ENCODE data around the gene PNISR.

The PNISR gene

DNA sequence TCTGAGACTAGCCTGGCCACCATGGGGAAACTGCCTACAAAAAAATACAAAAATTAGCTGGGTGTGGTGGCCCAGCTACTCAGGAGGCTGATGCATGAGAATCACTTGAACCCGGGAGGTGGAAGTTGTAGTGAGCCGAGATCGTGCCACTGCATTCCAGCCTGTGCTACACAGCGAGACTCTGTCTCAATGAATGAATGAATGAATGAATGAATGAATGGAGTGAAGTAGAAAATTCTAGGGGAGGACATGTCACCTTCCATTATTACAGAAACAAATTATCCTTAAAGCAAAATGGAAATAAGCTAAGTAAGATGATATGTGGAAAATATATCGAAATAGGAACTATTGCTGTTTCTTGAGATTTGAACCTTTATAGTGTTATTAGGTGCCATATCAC lies 2.9 kb upstream of the PNISR start:
- peaks cover 31% of the 10 kb centered on the region for H3K4me1 ChIP-seq (ENCODE audit: insufficient read depth, low read length)
- H3K9me3 ChIP-seq (ENCODE audit: low read length), result no peaks in the 10 kb centered on the region
- no peaks in the 10 kb centered on the region for H3K27me3 ChIP-seq (ENCODE audit: control insufficient read depth in 1 of 2, insufficient read depth in 2 of 2, low read length in 2 of 2)
- peaks cover 6% of the 10 kb centered on the region for H3K36me3 ChIP-seq (ENCODE audit: insufficient read depth, low read length)
- no peak overlapping the region for H3K27ac ChIP-seq (ENCODE audit: low read depth, low read length)
- no peak overlapping the region for H3K4me3 ChIP-seq (ENCODE audit: low read depth in 1 of 2, low read length in 2 of 2)
- no peak overlapping the region for H3K9ac ChIP-seq (ENCODE audit: low read length)

DNA sequence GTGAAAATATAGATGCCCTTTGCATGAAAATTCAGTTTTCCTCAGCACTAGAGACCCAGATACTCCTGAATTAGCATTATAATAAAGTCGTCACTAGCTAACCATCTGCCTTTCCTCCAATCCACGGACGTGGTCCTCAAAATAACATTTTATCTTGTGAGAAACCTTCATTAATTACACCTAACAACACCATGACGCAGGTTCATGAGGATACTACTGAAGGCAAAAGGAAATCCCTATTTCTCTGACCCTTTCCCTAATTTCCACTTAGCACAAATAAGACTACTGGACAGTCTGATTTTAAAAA lies 1.3 kb upstream of the PNISR start:
- Histone ChIP-seq H3K27me3 (ENCODE audit: control insufficient read depth in 1 of 2, insufficient read depth in 2 of 2, low read length in 2 of 2) (no peaks in the 10 kb centered on the region), H3K4me1 (ENCODE audit: insufficient read depth, low read length) (peaks cover 47% of the 10 kb centered on the region), H3K36me3 (ENCODE audit: insufficient read depth, low read length) (no peaks in the 10 kb centered on the region), H3K27ac (ENCODE audit: low read depth, low read length) (peak overlapping the region; percentile 97), H3K9ac (ENCODE audit: low read length) (peak overlapping the region; percentile 99), H3K4me3 (ENCODE audit: low read depth in 1 of 2, low read length in 2 of 2) (peak overlapping the region; percentile 51 to 91), H3K9me3 (ENCODE audit: low read length) (no peaks in the 10 kb centered on the region)

DNA sequence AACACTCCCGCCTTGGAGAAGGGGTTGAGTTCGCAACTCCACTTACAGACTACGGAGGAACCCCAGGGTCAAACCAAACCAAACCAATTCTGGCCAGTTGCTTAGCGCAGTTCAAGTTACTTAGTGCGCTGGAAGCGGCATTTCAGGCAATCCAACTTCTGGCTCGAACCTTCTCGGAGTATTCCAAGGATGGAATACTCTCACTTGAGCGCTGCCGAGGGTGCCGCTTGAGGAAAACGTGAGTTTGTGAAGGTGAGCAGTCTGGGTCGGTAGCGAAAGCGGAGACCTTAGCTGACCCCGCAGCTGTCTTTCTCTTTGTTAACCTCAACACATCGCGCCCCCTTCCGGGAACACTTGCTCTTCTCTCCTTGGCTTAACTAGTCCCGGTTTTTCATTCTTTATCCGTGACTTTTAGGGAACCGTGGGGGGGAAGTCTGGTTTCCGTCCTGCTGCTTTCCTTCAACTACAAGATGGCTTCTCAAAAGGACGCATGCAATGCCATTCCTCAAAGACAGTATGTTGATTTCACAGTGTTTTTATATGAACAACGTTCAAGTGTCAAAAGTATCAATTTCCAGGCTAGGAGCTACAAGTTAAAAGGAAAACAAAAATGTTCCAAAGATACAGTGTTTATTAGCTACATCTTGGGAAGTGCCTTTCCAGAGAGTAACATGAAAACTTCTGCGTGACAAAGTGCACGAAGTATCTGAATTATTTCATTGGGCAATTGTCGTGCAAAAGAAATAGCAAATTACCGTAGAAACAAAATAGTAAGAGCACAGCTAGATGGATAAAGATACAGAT lies 741 bp upstream of the PNISR start:
- Histone ChIP-seq H3K27me3 (ENCODE audit: control insufficient read depth in 1 of 2, insufficient read depth in 2 of 2, low read length in 2 of 2) (no peaks in the 10 kb centered on the region), H3K27ac (ENCODE audit: low read depth, low read length) (peak overlapping the region; percentile 97), H3K9me3 (ENCODE audit: low read length) (no peaks in the 10 kb centered on the region), H3K36me3 (ENCODE audit: insufficient read depth, low read length) (no peaks in the 10 kb centered on the region), H3K4me3 (ENCODE audit: low read depth in 1 of 2, low read length in 2 of 2) (peak overlapping the region; percentile 51 to 91), H3K4me1 (ENCODE audit: insufficient read depth, low read length) (peaks cover 51% of the 10 kb centered on the region), H3K9ac (ENCODE audit: low read length) (peak overlapping the region; percentile 99)

DNA sequence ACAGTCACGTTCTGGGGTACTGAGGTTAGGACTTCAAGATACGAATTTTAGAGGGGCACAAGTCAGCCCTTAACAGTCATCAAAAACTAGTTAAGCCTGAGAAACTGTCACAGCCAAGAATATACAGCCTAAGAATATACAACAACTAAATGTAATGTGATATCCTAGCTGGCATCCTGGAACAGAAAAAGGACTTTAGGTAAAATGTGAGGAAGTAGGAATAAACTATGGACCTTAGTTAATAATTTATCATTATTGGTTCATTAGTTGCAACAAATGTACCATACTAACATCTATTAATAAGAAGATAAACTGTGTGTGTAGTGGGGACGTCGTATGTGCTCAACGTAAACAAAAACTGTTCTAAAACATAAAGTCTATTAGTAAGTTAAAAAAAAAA lies 1.1 kb downstream of the PNISR start:
- Histone ChIP-seq H3K27ac (ENCODE audit: low read depth, low read length) (peak overlapping the region; percentile 97), H3K4me1 (ENCODE audit: insufficient read depth, low read length) (peaks cover 59% of the 10 kb centered on the region), H3K36me3 (ENCODE audit: insufficient read depth, low read length) (no peaks in the 10 kb centered on the region), H3K9ac (ENCODE audit: low read length) (peak overlapping the region; percentile 99), H3K9me3 (ENCODE audit: low read length) (no peaks in the 10 kb centered on the region), H3K4me3 (ENCODE audit: low read depth in 1 of 2, low read length in 2 of 2) (peak overlapping the region; percentile 85 to 91), H3K27me3 (ENCODE audit: control insufficient read depth in 1 of 2, insufficient read depth in 2 of 2, low read length in 2 of 2) (no peaks in the 10 kb centered on the region)

DNA sequence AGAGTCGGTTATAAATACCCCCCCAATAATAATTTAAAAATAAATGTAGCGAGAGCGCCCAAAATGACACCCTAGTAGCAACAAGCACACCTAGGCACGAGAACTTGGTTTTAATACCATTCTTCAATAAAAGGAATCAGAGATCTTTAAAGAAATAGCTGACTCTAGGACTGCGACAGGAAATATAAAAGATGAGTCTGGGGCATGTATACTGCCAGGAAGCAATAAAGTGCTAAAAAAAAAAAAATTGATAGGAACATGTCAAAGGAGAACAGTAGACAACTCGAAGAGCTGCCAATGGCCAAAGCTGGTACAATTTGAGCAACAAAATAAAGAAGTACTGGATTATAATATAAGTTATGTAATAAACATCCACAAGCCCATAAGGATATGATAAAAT lies 2.2 kb downstream of the PNISR start:
- Histone ChIP-seq H3K4me3 (ENCODE audit: low read depth in 1 of 2, low read length in 2 of 2) (no peak overlapping the region), H3K9me3 (ENCODE audit: low read length) (no peaks in the 10 kb centered on the region), H3K36me3 (ENCODE audit: insufficient read depth, low read length) (no peaks in the 10 kb centered on the region), H3K4me1 (ENCODE audit: insufficient read depth, low read length) (peaks cover 61% of the 10 kb centered on the region), H3K27ac (ENCODE audit: low read depth, low read length) (no peak overlapping the region), H3K27me3 (ENCODE audit: control insufficient read depth in 1 of 2, insufficient read depth in 2 of 2, low read length in 2 of 2) (no peaks in the 10 kb centered on the region), H3K9ac (ENCODE audit: low read length) (no peak overlapping the region)

DNA sequence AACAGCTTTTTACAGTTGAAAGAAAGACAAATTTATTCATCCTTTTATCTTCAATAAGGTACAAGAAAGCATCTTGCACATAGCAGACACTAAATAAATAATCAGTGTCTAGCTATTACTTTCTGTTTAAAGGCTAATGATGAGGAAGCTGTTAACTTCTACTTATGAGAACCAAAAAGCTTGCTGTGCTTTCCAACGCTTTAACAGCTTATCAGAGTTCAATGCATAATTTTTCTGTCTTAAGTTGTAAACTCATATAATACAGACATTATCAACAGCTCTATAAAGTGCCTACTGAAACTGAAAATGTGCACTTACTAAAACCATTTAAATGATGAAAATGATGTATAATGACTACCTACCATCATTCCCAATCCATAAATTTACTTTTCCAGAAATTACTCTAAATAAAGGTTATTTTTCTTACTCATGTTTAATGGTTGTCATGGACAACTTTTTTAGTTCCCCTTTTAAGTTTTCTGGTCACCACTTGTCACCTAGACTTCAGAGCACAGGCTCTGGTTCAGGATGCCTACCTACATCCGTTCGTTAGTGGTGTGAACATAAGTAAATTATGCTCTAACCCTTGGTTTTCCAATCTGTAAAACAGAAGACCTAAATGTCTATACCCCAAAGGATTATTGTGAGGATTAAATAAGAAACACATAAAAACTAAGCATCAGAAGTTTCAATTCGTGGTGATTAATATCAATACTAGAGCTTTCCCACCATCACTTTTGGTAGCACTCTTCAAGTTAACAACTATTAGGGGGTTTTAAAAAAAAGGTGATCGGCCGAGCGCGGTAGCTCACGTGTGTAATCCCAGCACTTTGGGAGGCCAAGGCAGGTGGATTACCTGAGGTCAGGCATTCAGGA lies 8.0 kb downstream of the PNISR start:
- Histone ChIP-seq H3K4me1 (ENCODE audit: insufficient read depth, low read length) (peaks cover 42% of the 10 kb centered on the region), H3K9ac (ENCODE audit: low read length) (no peak overlapping the region)

DNA sequence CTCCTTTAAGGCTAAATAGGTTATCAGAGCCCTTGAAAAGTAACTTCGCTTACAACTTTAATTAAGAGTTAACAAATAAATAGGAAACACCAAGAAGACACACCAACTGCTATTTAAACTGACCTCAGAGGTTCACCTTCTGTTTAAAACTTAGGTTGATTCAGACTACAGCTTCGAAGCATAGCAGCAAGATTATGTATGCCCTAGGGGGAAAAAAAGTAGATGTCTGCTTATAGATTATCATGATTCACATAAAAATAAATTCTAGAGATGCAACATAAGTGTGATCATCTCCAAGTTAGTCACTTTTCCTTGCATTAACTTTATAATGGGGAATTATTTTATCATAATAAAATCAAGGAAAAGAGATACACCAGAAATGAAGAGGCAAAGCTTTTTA lies 8.9 kb downstream of the PNISR start:
- Histone ChIP-seq H3K4me1 (ENCODE audit: insufficient read depth, low read length) (peaks cover 37% of the 10 kb centered on the region), H3K9me3 (ENCODE audit: low read length) (no peaks in the 10 kb centered on the region), H3K27ac (ENCODE audit: low read depth, low read length) (no peak overlapping the region), H3K9ac (ENCODE audit: low read length) (no peak overlapping the region), H3K4me3 (ENCODE audit: low read depth in 1 of 2, low read length in 2 of 2) (no peak overlapping the region), H3K36me3 (ENCODE audit: insufficient read depth, low read length) (peaks cover 14% of the 10 kb centered on the region), H3K27me3 (ENCODE audit: control insufficient read depth in 1 of 2, insufficient read depth in 2 of 2, low read length in 2 of 2) (no peaks in the 10 kb centered on the region)

More for the DNA sequence above, 8.0 kb downstream of the PNISR start:
- H3K4me3 ChIP-seq (ENCODE audit: low read depth in 1 of 2, low read length in 2 of 2), result no peak overlapping the region
- peaks cover 8% of the 10 kb centered on the region for H3K36me3 ChIP-seq (ENCODE audit: insufficient read depth, low read length)
- H3K9me3 ChIP-seq (ENCODE audit: low read length), result no peaks in the 10 kb centered on the region
- H3K27me3 ChIP-seq (ENCODE audit: control insufficient read depth in 1 of 2, insufficient read depth in 2 of 2, low read length in 2 of 2), result no peaks in the 10 kb centered on the region
- no peak overlapping the region for H3K27ac ChIP-seq (ENCODE audit: low read depth, low read length)

DNA sequence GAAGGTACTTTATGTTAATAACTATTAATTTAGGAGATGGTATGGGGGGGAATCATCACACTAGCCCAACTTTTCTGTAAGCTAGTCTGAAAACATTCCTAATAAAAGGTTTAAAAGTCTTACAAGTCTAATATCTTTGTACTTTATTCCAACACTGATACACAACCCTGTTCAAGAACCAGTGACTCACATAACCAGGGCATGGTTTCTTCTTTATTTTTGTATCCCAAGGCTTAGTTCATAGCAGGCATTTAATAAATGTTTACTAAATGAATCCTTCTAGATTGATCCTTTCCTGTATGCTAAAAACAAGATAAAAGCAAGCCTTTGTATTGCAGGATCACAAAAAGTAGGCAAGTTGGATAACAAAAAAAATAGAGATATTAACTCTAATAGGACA lies 9.7 kb downstream of the PNISR start:
- no peaks in the 10 kb centered on the region for H3K27me3 ChIP-seq (ENCODE audit: control insufficient read depth in 1 of 2, insufficient read depth in 2 of 2, low read length in 2 of 2)
- peaks cover 14% of the 10 kb centered on the region for H3K36me3 ChIP-seq (ENCODE audit: insufficient read depth, low read length)
- no peaks in the 10 kb centered on the region for H3K9me3 ChIP-seq (ENCODE audit: low read length)
- no peak overlapping the region for H3K9ac ChIP-seq (ENCODE audit: low read length)
- no peak overlapping the region for H3K4me3 ChIP-seq (ENCODE audit: low read depth in 1 of 2, low read length in 2 of 2)
- peaks cover 32% of the 10 kb centered on the region for H3K4me1 ChIP-seq (ENCODE audit: insufficient read depth, low read length)
- no peak overlapping the region for H3K27ac ChIP-seq (ENCODE audit: low read depth, low read length)

DNA sequence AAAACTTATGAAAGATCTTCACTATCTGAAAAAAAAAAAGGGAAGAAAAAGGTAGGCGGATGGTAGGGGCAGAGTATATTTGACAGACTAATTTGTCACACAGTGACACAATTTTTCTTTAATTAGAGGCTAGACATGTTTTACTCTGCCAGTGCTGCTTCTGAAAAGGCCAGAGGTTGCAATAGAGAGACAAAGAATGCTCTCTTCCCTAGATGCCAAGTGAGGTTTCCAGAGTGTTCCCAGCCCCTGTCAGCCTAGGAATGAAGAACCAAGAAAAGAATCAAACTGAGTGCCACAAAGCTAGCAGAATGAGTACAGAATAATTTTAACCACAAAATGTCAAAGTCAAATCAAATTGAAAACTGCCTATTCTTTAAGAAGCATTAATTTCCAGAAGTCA lies 13.0 kb downstream of the PNISR start:
- H3K9ac ChIP-seq (ENCODE audit: low read length), result no peak overlapping the region
- H3K4me1 ChIP-seq (ENCODE audit: insufficient read depth, low read length), result peaks cover 24% of the 10 kb centered on the region
- no peak overlapping the region for H3K4me3 ChIP-seq (ENCODE audit: low read depth in 1 of 2, low read length in 2 of 2)
- H3K36me3 ChIP-seq (ENCODE audit: insufficient read depth, low read length), result peaks cover 36% of the 10 kb centered on the region
- no peak overlapping the region for H3K27ac ChIP-seq (ENCODE audit: low read depth, low read length)
- H3K9me3 ChIP-seq (ENCODE audit: low read length), result no peaks in the 10 kb centered on the region
- H3K27me3 ChIP-seq (ENCODE audit: control insufficient read depth in 1 of 2, insufficient read depth in 2 of 2, low read length in 2 of 2), result no peaks in the 10 kb centered on the region

DNA sequence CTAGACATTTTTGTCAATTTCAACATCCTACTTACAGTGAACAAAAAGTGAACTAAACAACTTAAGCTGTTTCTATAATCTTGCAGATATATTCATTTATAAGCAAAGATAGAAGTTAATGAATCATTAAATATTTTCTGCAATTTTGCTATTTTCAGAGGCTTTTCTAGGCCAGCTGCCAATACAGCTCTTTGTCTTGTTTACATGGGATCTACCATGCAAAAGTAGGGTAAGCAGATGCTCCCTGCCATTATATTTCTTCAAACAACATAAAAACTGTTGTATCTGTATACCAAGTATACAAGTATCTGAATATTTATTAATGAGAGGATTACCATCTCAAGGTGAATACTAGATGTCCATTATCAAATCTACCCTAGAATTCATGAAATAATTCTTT lies 15.4 kb downstream of the PNISR start:
- H3K36me3 ChIP-seq (ENCODE audit: insufficient read depth, low read length), result peaks cover 48% of the 10 kb centered on the region

DNA sequence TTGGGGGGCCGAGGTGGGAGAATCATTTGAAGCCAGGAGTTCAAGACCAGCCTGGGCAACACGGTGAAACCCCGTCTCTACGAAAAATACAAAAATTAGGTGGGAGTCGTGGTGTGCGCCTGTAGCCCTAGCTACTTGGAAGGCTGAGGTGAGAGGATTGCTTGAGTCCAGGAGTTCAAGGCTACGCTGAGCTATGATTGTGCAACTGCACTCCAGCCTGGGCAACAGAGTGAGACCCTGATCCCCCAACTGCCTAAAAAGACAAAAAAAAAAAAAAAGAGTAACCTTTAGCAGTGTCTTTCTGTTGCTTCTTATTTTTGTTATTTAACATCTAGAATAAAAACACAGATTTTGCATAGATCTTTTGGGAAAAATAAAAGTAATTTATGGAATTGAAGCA lies 18.0 kb downstream of the PNISR start:
- Histone ChIP-seq H3K9ac (ENCODE audit: low read length) (no peak overlapping the region), H3K4me3 (ENCODE audit: low read depth in 1 of 2, low read length in 2 of 2) (no peak overlapping the region), H3K4me1 (ENCODE audit: insufficient read depth, low read length) (peaks cover 4% of the 10 kb centered on the region), H3K27me3 (ENCODE audit: control insufficient read depth in 1 of 2, insufficient read depth in 2 of 2, low read length in 2 of 2) (no peaks in the 10 kb centered on the region), H3K27ac (ENCODE audit: low read depth, low read length) (no peak overlapping the region), H3K9me3 (ENCODE audit: low read length) (no peaks in the 10 kb centered on the region), H3K36me3 (ENCODE audit: insufficient read depth, low read length) (peaks cover 70% of the 10 kb centered on the region)

More for the DNA sequence above, 15.4 kb downstream of the PNISR start:
- Histone ChIP-seq H3K4me1 (ENCODE audit: insufficient read depth, low read length) (peaks cover 10% of the 10 kb centered on the region), H3K9ac (ENCODE audit: low read length) (no peak overlapping the region), H3K4me3 (ENCODE audit: low read depth in 1 of 2, low read length in 2 of 2) (no peak overlapping the region), H3K27ac (ENCODE audit: low read depth, low read length) (no peak overlapping the region), H3K9me3 (ENCODE audit: low read length) (no peaks in the 10 kb centered on the region), H3K27me3 (ENCODE audit: control insufficient read depth in 1 of 2, insufficient read depth in 2 of 2, low read length in 2 of 2) (no peaks in the 10 kb centered on the region)

All from muscle layer of colon (tissue), 2 donors.